Prostate gland (tissue), 2 donors: ENCODE results near the gene YARS1. TPM values are rescaled to one million over a fixed set of nuclear protein-coding genes. Genes with fewer than 3 reads are reported as not detected.

Experiments
- DNase-seq: peaks from one replicate; pipeline ENCODE4 v3.0.0-alpha.2; 2019; ENCODE audit warnings: low spot score
- H3K27ac ChIP-seq, 2 donors: fragments of 200-600 bp; sonication (generic); 2 replicates each; pipeline ENCODE4 v1.5.1; 2017 to 2019
- H3K27me3 ChIP-seq: fragments of 200-600 bp; sonication (generic); replicated peaks from 2 replicates; pipeline ENCODE4 v1.5.1; 2019; ENCODE audit not compliant: insufficient read depth
- H3K36me3 ChIP-seq, 2 donors: fragments of 200-600 bp; sonication (generic); 1 replicate in 1 of 2; 2 replicates in 1 of 2; pipeline versions ENCODE4 v1.5.1 to v1.8.1; 2017 to 2019
- H3K4me1 ChIP-seq: fragments of 200-600 bp; sonication (generic); replicated peaks from 2 replicates; pipeline ENCODE4 v1.5.1; 2019
- H3K4me3 ChIP-seq, 2 donors: fragments of 200-600 bp; sonication (generic); 2 replicates each; pipeline ENCODE4 v1.5.1; 2017 to 2019
- H3K9me3 ChIP-seq: fragments of 200-600 bp; sonication (generic); 2 replicates; pipeline ENCODE4 v1.5.1; 2017
- POLR2A ChIP-seq: fragments of 450-650 bp; IDR thresholded peaks from one replicate; pipeline ENCODE4 v1.6.1; 2016; ENCODE audit warnings: antibody characterized with exemption, mild to moderate bottlenecking
- POLR2AphosphoS5 ChIP-seq: sonication (generic); formaldehyde crosslinking; IDR thresholded peaks from one replicate; pipeline ENCODE4 v1.6.1; 2017; ENCODE audit warnings: antibody characterized with exemption
- WGBS: methylation state at CpG from one replicate; pipeline ENCODE4 v1.1.5; 2018; 5-methylcytosine and 5-hydroxymethylcytosine counted together
- intact Hi-C: fragments of 100-400 bp; cut with DNase I; formaldehyde crosslinking; loops from one replicate; pipeline ENCODE4 v1.14.2; 2022
- total RNA-seq, 2 donors: library from RNA; depleted of rRNA; stranded (reverse); fragments of >200 nt; gene quantifications; one replicate each; pipeline ENCODE4 v1.1.0, GENCODE V29; 2016
- TF ChIP-seq, protein P1 (sequence below), 4 experiments: fragments of 200-600 bp in 2 of 4; fragments of 450-650 bp in 2 of 4; sonication (generic) in 2 of 4; IDR thresholded peaks; 1 replicate in 3 of 4; 2 replicates in 1 of 4; pipeline ENCODE4 v1.5.1; 2016 to 2019; ENCODE audit warnings: antibody characterized with exemption in 4 of 4, mild to moderate bottlenecking in 2 of 4, moderate library complexity in 2 of 4

Gene YARS1
- total RNA-seq, 2 donors from 2014 or later: 32.0 to 63.5 TPM

DNA sequence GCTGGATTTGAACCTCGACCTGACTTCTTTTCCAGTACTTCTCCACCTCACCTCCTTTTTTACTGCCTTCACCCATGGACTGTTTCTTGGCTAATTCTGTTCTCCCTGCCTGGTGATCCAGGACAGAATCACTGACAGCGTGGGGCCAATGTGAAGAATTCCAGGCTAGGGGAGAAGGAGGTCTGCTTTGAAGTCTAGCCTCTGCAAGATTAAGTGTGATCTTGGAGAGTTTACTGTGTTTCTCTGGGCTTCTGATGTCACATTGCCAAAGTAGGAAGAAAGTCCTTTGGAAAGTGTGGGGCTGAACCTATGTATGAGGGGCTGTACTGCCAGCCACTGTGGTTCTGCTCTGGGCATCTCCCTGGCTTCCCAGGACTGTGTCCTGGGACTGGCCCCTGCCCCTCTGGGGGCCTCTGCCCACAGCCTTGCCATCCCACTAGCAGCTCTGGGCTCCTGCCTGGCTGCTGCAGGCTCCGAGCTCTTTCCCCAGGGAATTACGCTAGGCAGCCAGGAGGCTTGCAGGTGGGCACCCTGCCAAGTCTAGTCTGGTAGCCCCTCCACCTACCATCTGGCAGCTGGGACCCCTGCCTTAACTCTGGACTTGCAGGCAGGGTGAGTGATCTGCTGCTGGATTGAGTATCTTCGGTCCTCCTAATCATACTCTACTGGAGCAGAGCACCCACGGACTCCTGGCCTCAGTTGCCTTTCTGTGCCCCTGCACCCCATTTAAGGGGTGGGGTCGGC, 52.2 kb downstream of the YARS1 start:
- H3K4me1 ChIP-seq: peaks cover 44% of the 10 kb centered on the region

DNA sequence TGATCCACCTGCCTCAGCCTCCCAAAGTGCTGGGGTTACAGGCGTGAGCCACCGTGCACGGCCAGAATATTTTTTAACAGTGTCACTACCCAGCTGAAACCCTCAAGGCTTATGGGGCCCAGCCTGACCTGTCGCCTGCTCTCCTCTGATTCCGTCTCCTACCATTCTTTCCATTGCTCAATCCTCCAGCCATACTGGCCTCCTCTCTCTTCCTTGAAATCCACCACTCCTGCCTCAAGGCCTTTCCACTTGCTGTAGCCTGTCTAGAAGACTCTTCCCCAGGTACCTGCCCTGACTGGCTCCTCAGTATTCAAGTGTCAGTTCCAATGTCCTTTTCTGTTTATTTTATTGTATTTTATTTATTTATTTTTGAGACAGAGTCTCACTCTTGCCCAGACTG, 53.9 kb downstream of the YARS1 start:
- Histone ChIP-seq H3K4me3 (no peak overlapping the region), H3K4me1 (peaks cover 52% of the 10 kb centered on the region), H3K27me3 (no peaks in the 10 kb centered on the region), H3K27ac (peak overlapping the region; percentile 98), H3K9me3 (no peaks in the 10 kb centered on the region), H3K36me3 (no peaks in the 10 kb centered on the region)
- 68% methylated on average over 5 of the region's 5 CpGs for WGBS
- TF ChIP-seq POLR2A: no peak
- TF ChIP-seq POLR2AphosphoS5: peak; percentile 94
- TF ChIP-seq, protein P1, sequence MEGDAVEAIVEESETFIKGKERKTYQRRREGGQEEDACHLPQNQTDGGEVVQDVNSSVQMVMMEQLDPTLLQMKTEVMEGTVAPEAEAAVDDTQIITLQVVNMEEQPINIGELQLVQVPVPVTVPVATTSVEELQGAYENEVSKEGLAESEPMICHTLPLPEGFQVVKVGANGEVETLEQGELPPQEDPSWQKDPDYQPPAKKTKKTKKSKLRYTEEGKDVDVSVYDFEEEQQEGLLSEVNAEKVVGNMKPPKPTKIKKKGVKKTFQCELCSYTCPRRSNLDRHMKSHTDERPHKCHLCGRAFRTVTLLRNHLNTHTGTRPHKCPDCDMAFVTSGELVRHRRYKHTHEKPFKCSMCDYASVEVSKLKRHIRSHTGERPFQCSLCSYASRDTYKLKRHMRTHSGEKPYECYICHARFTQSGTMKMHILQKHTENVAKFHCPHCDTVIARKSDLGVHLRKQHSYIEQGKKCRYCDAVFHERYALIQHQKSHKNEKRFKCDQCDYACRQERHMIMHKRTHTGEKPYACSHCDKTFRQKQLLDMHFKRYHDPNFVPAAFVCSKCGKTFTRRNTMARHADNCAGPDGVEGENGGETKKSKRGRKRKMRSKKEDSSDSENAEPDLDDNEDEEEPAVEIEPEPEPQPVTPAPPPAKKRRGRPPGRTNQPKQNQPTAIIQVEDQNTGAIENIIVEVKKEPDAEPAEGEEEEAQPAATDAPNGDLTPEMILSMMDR (IDR thresholded peaks at IDR 0.05): no peak
- peak; percentile 80 for DNase-seq
- intact Hi-C loops: no loop called here

More for the DNA sequence above, 52.2 kb downstream of the YARS1 start:
- no peak for TF ChIP-seq POLR2A
- TF ChIP-seq, protein P1 (IDR thresholded peaks at IDR 0.05): no peak
- TF ChIP-seq POLR2AphosphoS5: no peak
- Histone ChIP-seq H3K9me3 (no peaks in the 10 kb centered on the region), H3K36me3 (no peaks in the 10 kb centered on the region), H3K27ac (peak overlapping the region; percentile 85 to 98), H3K27me3 (no peaks in the 10 kb centered on the region), H3K4me3 (no peak overlapping the region)
- 58% methylated on average over 7 of the region's 7 CpGs for WGBS
- intact Hi-C loops: no loop called here
- DNase-seq: no peak

DNA sequence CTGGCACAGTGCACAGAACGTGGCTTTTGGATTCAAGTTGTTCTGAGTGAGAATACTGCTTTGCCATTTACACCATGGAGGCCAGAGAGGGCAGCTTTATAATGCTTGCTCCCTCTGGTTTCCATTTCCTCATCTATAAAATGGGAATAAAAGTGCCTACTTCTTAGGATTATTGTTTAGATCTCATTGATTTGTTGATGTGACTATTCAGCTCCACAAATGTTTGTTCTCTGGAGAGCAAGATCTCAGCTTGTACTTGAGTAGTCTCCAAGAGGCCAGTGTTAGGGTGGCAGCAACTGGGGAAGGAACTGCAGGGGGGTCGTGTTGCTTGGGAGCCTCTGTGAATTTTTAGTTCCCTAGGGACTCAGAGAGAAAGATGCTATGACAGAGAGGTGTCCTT, 55.2 kb downstream of the YARS1 start:
- WGBS: 11% methylated on average over 2 of the region's 2 CpGs

DNA sequence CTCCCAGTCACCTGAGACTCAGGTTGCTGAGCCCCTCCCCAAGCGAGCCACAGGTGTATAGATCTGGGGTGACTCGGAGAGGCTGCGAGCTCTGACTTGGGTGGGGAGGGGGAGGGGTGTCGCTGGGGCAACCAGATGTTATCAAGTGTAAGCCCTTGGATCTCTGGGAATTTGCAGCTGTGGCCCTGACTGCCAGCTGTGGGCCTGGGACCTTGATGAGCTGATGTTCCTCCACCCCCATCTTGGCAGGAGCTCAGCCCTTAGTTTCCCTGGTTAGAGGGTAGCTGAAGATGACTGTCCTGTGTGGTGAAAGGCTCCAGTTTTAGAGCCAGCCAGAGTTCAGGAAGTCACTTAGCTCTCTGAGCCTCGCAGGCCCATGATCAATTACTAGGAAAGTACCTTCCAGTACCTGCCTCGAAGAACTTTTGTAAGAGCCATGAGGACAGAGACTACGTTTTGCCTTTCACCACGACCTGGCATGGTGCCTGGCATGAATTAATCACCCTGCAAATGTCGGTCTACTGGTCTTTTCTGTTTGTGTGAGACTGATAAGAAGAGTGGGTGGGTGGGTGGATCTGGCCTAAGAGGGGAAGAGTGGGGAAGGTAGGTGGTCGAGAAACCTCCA, 55.8 kb downstream of the YARS1 start:
- TF ChIP-seq POLR2A: no peak
- peak; percentile 77 for TF ChIP-seq POLR2AphosphoS5
- Histone ChIP-seq H3K4me1 (peaks cover 38% of the 10 kb centered on the region), H3K36me3 (no peaks in the 10 kb centered on the region), H3K4me3 (no peak overlapping the region), H3K27me3 (no peaks in the 10 kb centered on the region), H3K9me3 (no peaks in the 10 kb centered on the region), H3K27ac (peak overlapping the region; percentile 98)
- WGBS: 20% methylated on average over 10 of the region's 10 CpGs
- intact Hi-C loops: no loop called here
- DNase-seq: peak; percentile 85

More for the DNA sequence above, 55.2 kb downstream of the YARS1 start:
- Histone ChIP-seq H3K27me3 (no peaks in the 10 kb centered on the region), H3K9me3 (no peaks in the 10 kb centered on the region), H3K27ac (peak overlapping the region; percentile 98), H3K36me3 (no peaks in the 10 kb centered on the region), H3K4me1 (peaks cover 43% of the 10 kb centered on the region), H3K4me3 (no peak overlapping the region)
- TF ChIP-seq POLR2AphosphoS5: no peak
- TF ChIP-seq, protein P1 (IDR thresholded peaks at IDR 0.05): no peak
- TF ChIP-seq POLR2A: no peak
- no peak for DNase-seq
- intact Hi-C loops: no loop called here

DNA sequence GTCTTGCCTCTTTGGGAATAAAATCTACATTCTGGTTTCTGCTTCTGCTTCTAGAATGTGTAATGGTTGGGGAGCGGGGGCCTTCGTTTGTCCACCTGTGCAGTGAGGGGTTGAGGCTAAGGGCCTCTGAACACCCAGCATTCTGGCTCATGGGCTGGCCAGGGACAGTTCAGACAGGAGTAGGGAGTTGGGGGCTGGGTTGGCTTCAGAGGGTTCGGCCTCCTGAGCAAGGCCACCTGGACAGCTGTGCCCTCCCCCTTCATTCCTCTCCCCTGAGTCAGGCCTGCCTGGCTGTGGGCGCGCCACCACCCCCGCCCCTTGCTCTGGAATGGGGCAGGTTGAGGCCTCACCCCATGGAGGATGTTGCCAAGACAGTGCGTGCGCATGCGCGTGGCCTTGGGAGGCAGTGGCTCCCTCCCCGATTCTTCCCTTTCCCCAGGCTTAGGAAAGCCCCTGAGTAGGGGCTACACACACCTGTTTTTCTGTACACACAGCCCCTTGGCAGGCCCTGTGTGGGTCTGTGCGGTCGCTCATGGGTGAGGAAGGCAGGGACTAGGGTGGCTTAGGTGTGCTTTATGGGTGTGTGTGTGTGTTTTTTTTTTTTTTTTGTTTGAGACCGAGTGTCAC, 57.0 kb downstream of the YARS1 start:
- H3K36me3 ChIP-seq: no peaks in the 10 kb centered on the region
- no peaks in the 10 kb centered on the region for H3K9me3 ChIP-seq
- DNase-seq: peak; percentile 96
- H3K27ac ChIP-seq: peak overlapping the region; percentile 98
- TF ChIP-seq POLR2AphosphoS5: peak; percentile 88
- peak; percentile 54 for TF ChIP-seq POLR2A
- TF ChIP-seq, protein P1 (IDR thresholded peaks at IDR 0.05): no peak
- no peaks in the 10 kb centered on the region for H3K27me3 ChIP-seq
- intact Hi-C loops: no loop called here
- peak overlapping the region in 1 of 2 donors; percentile 16 for H3K4me3 ChIP-seq
- peaks cover 26% of the 10 kb centered on the region for H3K4me1 ChIP-seq
- WGBS: 43% methylated on average over 14 of the region's 14 CpGs
